Rectal smooth muscle tissue (tissue), 1 donor: ENCODE results near the gene EXOSC5.
"Not testable (repeated sequence)": the region's sequence is repeated elsewhere in the genome, so short reads cannot be mapped to it uniquely, and the experiment has no call there.

Experiments
- H3K27ac ChIP-seq: one replicate; pipeline ENCODE4 v1.7.0; 2013; ENCODE audit warnings: low read depth, low read length, inconsistent platforms
- H3K27me3 ChIP-seq: one replicate; pipeline ENCODE4 v1.7.0; 2013; ENCODE audit warnings: low read length; ENCODE audit not compliant: control insufficient read depth, insufficient read depth
- H3K36me3 ChIP-seq: one replicate; pipeline ENCODE4 v1.7.0; 2013; ENCODE audit warnings: low read length; ENCODE audit not compliant: control insufficient read depth, insufficient read depth
- H3K4me1 ChIP-seq: one replicate; pipeline ENCODE4 v1.7.0; 2013; ENCODE audit warnings: low read length; ENCODE audit not compliant: control insufficient read depth, insufficient read depth
- H3K4me3 ChIP-seq: one replicate; pipeline ENCODE4 v1.7.0; 2013; ENCODE audit warnings: low read length
- H3K9ac ChIP-seq: one replicate; pipeline ENCODE4 v1.7.0; 2013; ENCODE audit warnings: low read length

EXOSC5 gene

GRCh38 chr19:41371119-41371518 is 26.0 kb downstream of the EXOSC5 start:
- not testable (repeated sequence) for H3K27ac ChIP-seq, H3K4me1 ChIP-seq, H3K36me3 ChIP-seq, H3K27me3 ChIP-seq, H3K4me3 ChIP-seq, H3K9ac ChIP-seq

- Histone ChIP-seq H3K27ac (no peak overlapping the region), H3K36me3 (no peaks in the 10 kb centered on the region), H3K27me3 (no peaks in the 10 kb centered on the region), H3K9ac (no peak overlapping the region), H3K4me3 (no peak overlapping the region), H3K4me1 (peaks cover 7% of the 10 kb centered on the region)
These were observed 27.4 kb downstream of the EXOSC5 start for GRCh38 chr19:41369769-41370168.

GRCh38 chr19:41367848-41368301 is 29.3 kb downstream of the EXOSC5 start:
- Histone ChIP-seq H3K9ac (no peak overlapping the region), H3K4me3 (no peak overlapping the region), H3K36me3 (no peaks in the 10 kb centered on the region), H3K27me3 (no peaks in the 10 kb centered on the region), H3K4me1 (peaks cover 8% of the 10 kb centered on the region), H3K27ac (no peak overlapping the region)

- Histone ChIP-seq H3K9ac (no peak overlapping the region), H3K27ac (no peak overlapping the region), H3K4me1 (peaks cover 8% of the 10 kb centered on the region), H3K36me3 (no peaks in the 10 kb centered on the region), H3K27me3 (no peaks in the 10 kb centered on the region), H3K4me3 (no peak overlapping the region)
These were observed 31.1 kb downstream of the EXOSC5 start for GRCh38 chr19:41366089-41366488.

- Histone ChIP-seq H3K4me1 (peaks cover 8% of the 10 kb centered on the region), H3K9ac (peak overlapping the region; percentile 24), H3K27me3 (no peaks in the 10 kb centered on the region)
These were observed 32.4 kb downstream of the EXOSC5 start for GRCh38 chr19:41364524-41365391.

GRCh38 chr19:41363753-41364523 is 33.2 kb downstream of the EXOSC5 start, which contains the start of gene B9D2:
B9D2 (minus strand) TSS chr19:41364149; CDS start chr19:41363519, 630 bp downstream.
- Histone ChIP-seq H3K27me3 (no peaks in the 10 kb centered on the region), H3K36me3 (peaks cover 2% of the 10 kb centered on the region), H3K4me3 (peak within 1 kb of the TSS; percentile 98), H3K4me1 (peaks cover 8% of the 10 kb centered on the region), H3K27ac (peak within 1 kb of the TSS; percentile 100), H3K9ac (peak within 1 kb of the TSS; percentile 86)

More at GRCh38 chr19:41364524-41365391, 32.4 kb downstream of the EXOSC5 start:
- H3K36me3 ChIP-seq, result peaks cover 2% of the 10 kb centered on the region
- H3K4me3 ChIP-seq, result peak overlapping the region; percentile 98
- peak overlapping the region; percentile 100 for H3K27ac ChIP-seq

GRCh38 chr19:41363371-41363752 is 33.8 kb downstream of the EXOSC5 start:
- peaks cover 2% of the 10 kb centered on the region for H3K36me3 ChIP-seq
- H3K27ac ChIP-seq, result peak overlapping the region; percentile 100
- H3K4me1 ChIP-seq, result peaks cover 8% of the 10 kb centered on the region
- no peaks in the 10 kb centered on the region for H3K27me3 ChIP-seq
- H3K9ac ChIP-seq, result peak overlapping the region; percentile 56
- H3K4me3 ChIP-seq, result peak overlapping the region; percentile 98

- Histone ChIP-seq H3K9ac (no peak overlapping the region), H3K27ac (no peak overlapping the region), H3K4me3 (no peak overlapping the region), H3K4me1 (peaks cover 8% of the 10 kb centered on the region), H3K36me3 (peaks cover 2% of the 10 kb centered on the region), H3K27me3 (no peaks in the 10 kb centered on the region)
These were observed 34.9 kb downstream of the EXOSC5 start for GRCh38 chr19:41362143-41362847.

- Histone ChIP-seq H3K4me1 (peaks cover 7% of the 10 kb centered on the region), H3K36me3 (peaks cover 2% of the 10 kb centered on the region), H3K27me3 (no peaks in the 10 kb centered on the region), H3K27ac (no peak overlapping the region), H3K4me3 (no peak overlapping the region), H3K9ac (no peak overlapping the region)
These were observed 37.4 kb downstream of the EXOSC5 start for GRCh38 chr19:41359741-41360140.

- Histone ChIP-seq H3K36me3 (peaks cover 2% of the 10 kb centered on the region), H3K27me3 (no peaks in the 10 kb centered on the region), H3K9ac (no peak overlapping the region), H3K4me1 (peaks cover 3% of the 10 kb centered on the region), H3K27ac (no peak overlapping the region), H3K4me3 (no peak overlapping the region)
These were observed 39.4 kb downstream of the EXOSC5 start for GRCh38 chr19:41357746-41358145.

- peaks cover 2% of the 10 kb centered on the region for H3K36me3 ChIP-seq
These were observed 40.0 kb downstream of the EXOSC5 start for GRCh38 chr19:41356984-41357739.

More at GRCh38 chr19:41356984-41357739, 40.0 kb downstream of the EXOSC5 start:
- Histone ChIP-seq H3K9ac (no peak overlapping the region), H3K27ac (no peak overlapping the region), H3K4me3 (no peak overlapping the region), H3K4me1 (peaks cover 3% of the 10 kb centered on the region), H3K27me3 (no peaks in the 10 kb centered on the region)
